Lower leg skin (tissue), 4 donors: ENCODE results near the gene EXOSC2. TPM values are rescaled to one million over a fixed set of nuclear protein-coding genes. Genes with fewer than 3 reads are reported as not detected.

Experiments used
- DNase-seq, 2 donors: peaks; one replicate each; pipeline ENCODE4 v3.0.0-alpha.2; 2019; ENCODE audit warnings: low spot score in 2 of 2
- H3K4me3 ChIP-seq: fragments of 200-600 bp; sonication (generic); 2 replicates; pipeline ENCODE4 v1.5.1; 2017; ENCODE audit warnings: mild to moderate bottlenecking, low read depth; ENCODE audit not compliant: poor library complexity, severe bottlenecking
- CTCF ChIP-seq, 3 donors: fragments of 450-650 bp; IDR thresholded peaks; one replicate each; pipeline ENCODE4 v1.5.1; 2016; ENCODE audit warnings: antibody characterized with exemption in 3 of 3, mild to moderate bottlenecking in 3 of 3, moderate library complexity in 2 of 3
- POLR2A ChIP-seq, 2 donors: fragments of 450-650 bp; IDR thresholded peaks; one replicate each; pipeline ENCODE4 v1.6.1; 2016 to 2017; ENCODE audit warnings: antibody characterized with exemption in 2 of 2, mild to moderate bottlenecking in 1 of 2, moderate library complexity in 1 of 2
- WGBS, 2 donors: methylation state at CpG; one replicate each; pipeline ENCODE4 v1.1.5; 2018; 5-methylcytosine and 5-hydroxymethylcytosine counted together
- intact Hi-C: fragments of 100-400 bp; cut with DNase I; formaldehyde crosslinking; loops from one replicate; pipeline ENCODE4 v1.15.0; 2023; ENCODE audit warnings: low total_unique reads
- total RNA-seq, 4 donors: library from RNA; depleted of rRNA; stranded (reverse); fragments of >200 nt; gene quantifications; one replicate each; pipeline ENCODE4 v1.1.0, GENCODE V29; 2016

The EXOSC2 gene
- total RNA-seq, 4 donors from 2014 or later = 14.8 to 19.7 (median 17.9) TPM

- intact Hi-C loops = no loop called here
- no peak for DNase-seq
- TF ChIP-seq CTCF (IDR thresholded peaks at IDR 0.05) = no peak
- no peak for TF ChIP-seq POLR2A (IDR thresholded peaks at IDR 0.05)
- H3K4me3 ChIP-seq = no peak overlapping the region
- 90 to 92% methylated on average over 2 of the region's 2 CpGs for WGBS, 2 donors
These were observed 6.0 kb upstream of the EXOSC2 start for GRCh38 chr9:130687615-130688014.

GRCh38 chr9:130688072-130688471 is 5.5 kb upstream of the EXOSC2 start:
- no peak for DNase-seq
- TF ChIP-seq CTCF (IDR thresholded peaks at IDR 0.05) (no peak), POLR2A (IDR thresholded peaks at IDR 0.05) (no peak)
- intact Hi-C loops = no loop called here
- WGBS, 2 donors = 81 to 87% methylated on average over 5 of the region's 5 CpGs
- no peak overlapping the region for H3K4me3 ChIP-seq

GRCh38 chr9:130689572-130689936 is 4.0 kb upstream of the EXOSC2 start:
- no peak overlapping the region for H3K4me3 ChIP-seq
- TF ChIP-seq POLR2A (IDR thresholded peaks at IDR 0.05) (no peak), CTCF (IDR thresholded peaks at IDR 0.05) (no peak)
- intact Hi-C loops = no loop called here
- whole genome bisulfite sequencing, 2 donors = 35 to 38% methylated on average over 1 of the region's 1 CpG
- DNase-seq = no peak

GRCh38 chr9:130689937-130690700 is 3.5 kb upstream of the EXOSC2 start:
- peak in 1 of 2 donors; percentile 79 for DNase-seq
- 50 to 60% methylated on average over 15 of the region's 15 CpGs for WGBS, 2 donors
- no peak overlapping the region for H3K4me3 ChIP-seq
- TF ChIP-seq POLR2A (IDR thresholded peaks at IDR 0.05) (no peak), CTCF (IDR thresholded peaks at IDR 0.05) (no peak)
- intact Hi-C loops = no loop called here

- no peak overlapping the region for H3K4me3 ChIP-seq
- WGBS, 2 donors = 60 to 65% methylated on average over 25 of the region's 25 CpGs
- TF ChIP-seq CTCF (IDR thresholded peaks at IDR 0.05) (no peak), POLR2A (IDR thresholded peaks at IDR 0.05) (no peak)
- no peak for DNase-seq
- intact Hi-C loops = no loop called here
These were observed 1.3 kb upstream of the EXOSC2 start for GRCh38 chr9:130692321-130692720.

- H3K4me3 ChIP-seq = no peak overlapping the region
- 6 to 7% methylated on average over 8 of the region's 8 CpGs for WGBS, 2 donors
- TF ChIP-seq CTCF (IDR thresholded peaks at IDR 0.05) (no peak), POLR2A (IDR thresholded peaks at IDR 0.05) (no peak)
- intact Hi-C loops = no loop called here
- DNase-seq = no peak
These were observed 517 bp upstream of the EXOSC2 start for GRCh38 chr9:130693101-130693425.
